GM19438 (cell line): Measurements from ENCODE around the gene KIAA1217.

Experiments
- ATAC-seq: cut with Tn5 transposase; IDR thresholded peaks from one replicate; pipeline ENCODE4 v1.9.1; 2021; ENCODE audit warnings: low read depth; ENCODE audit not compliant: unreplicated experiment

Gene KIAA1217, protein sequence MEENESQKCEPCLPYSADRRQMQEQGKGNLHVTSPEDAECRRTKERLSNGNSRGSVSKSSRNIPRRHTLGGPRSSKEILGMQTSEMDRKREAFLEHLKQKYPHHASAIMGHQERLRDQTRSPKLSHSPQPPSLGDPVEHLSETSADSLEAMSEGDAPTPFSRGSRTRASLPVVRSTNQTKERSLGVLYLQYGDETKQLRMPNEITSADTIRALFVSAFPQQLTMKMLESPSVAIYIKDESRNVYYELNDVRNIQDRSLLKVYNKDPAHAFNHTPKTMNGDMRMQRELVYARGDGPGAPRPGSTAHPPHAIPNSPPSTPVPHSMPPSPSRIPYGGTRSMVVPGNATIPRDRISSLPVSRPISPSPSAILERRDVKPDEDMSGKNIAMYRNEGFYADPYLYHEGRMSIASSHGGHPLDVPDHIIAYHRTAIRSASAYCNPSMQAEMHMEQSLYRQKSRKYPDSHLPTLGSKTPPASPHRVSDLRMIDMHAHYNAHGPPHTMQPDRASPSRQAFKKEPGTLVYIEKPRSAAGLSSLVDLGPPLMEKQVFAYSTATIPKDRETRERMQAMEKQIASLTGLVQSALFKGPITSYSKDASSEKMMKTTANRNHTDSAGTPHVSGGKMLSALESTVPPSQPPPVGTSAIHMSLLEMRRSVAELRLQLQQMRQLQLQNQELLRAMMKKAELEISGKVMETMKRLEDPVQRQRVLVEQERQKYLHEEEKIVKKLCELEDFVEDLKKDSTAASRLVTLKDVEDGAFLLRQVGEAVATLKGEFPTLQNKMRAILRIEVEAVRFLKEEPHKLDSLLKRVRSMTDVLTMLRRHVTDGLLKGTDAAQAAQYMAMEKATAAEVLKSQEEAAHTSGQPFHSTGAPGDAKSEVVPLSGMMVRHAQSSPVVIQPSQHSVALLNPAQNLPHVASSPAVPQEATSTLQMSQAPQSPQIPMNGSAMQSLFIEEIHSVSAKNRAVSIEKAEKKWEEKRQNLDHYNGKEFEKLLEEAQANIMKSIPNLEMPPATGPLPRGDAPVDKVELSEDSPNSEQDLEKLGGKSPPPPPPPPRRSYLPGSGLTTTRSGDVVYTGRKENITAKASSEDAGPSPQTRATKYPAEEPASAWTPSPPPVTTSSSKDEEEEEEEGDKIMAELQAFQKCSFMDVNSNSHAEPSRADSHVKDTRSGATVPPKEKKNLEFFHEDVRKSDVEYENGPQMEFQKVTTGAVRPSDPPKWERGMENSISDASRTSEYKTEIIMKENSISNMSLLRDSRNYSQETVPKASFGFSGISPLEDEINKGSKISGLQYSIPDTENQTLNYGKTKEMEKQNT (N-terminal part only)

GRCh38 chr10:24208661-24209431, at the start of gene KIAA1217:
TSS of gene KIAA1217 (plus strand) at chr10:24209138. CDS start at chr10:24209194, 56 bp downstream.
- ATAC-seq, result peak; percentile 31

DNA sequence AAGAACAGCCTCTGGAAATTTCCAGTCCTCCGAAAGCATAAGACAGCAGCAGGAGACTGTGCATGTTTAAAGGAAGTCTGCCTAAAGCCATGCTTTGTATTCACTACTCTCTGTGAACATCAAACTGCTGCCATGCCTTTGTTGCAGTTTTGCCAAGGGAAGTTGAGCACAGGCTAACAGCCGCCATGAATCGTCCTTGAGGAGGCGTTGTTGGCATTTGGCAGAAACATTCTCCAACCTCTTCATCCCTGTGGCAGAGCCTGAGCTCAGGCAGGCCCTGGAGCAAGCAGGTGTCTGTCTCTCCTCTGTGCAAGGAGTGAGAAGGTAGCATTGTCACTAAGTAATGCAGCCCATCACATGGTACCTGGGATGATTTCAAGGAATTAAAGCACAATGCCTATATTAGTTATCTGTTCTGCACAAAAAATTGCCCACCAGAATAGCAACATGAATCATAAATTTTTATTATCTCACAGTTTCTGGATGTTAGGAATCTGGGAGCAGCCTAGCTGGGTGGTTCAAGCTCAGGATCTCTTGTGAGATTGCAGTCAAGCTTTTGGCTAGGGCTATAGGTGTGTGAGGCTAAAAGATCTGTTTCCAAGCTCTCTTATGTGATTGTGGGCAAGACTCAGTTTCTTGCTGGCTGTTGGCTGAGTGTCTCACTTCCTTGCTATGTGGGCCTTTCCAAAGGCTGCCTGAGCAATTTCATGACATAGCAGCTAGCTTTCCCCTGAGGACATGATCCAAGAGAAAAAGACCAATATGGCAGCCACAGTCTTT, 46.5 kb upstream of the KIAA1217 start:
- no peak for ATAC-seq

GRCh38 chr10:24163485-24163884, 45.5 kb upstream of the KIAA1217 start:
- no peak for ATAC-seq

DNA sequence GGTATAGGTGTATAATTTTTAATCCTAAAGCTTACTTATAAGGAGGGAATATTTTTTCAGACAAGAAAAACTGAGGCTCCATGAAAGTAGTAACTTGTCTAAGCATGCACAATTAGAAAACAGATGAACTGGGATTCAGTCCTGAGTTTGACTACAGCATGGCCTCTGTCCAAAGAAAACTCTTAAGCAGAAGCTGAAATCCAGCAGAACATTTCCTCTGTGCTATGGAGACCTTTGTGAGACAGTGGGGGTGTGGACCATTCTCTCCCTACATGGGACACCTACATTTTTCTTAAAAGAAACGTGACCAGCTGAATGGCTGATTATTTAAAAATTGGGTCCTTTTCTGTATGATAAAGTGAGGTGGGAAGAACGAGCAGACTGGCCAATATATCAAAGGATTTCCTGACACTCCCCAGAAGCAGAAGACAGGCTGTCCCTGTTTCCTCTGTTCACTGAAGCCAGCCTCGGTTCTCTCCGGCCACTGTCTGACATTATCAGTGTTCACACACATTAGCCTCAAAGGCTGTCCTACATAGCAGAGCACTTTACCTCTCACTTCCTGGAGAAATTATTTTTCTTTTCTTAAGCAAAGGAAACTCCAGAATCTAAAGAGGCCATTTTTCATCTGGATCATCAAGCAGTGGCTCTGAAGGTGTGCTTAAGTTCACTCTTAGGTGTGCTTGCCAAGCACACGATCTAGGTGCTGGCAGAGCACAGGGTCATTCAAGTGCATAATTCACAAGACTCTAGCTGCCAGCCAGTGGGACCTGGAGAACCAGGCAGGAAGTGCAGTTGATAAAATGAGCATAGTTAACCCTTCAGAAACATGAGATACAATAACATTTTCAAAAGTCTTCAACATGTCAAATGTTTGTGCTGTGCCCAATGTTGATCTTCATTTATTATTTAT, 40.4 kb upstream of the KIAA1217 start:
- ATAC-seq, result no peak

DNA sequence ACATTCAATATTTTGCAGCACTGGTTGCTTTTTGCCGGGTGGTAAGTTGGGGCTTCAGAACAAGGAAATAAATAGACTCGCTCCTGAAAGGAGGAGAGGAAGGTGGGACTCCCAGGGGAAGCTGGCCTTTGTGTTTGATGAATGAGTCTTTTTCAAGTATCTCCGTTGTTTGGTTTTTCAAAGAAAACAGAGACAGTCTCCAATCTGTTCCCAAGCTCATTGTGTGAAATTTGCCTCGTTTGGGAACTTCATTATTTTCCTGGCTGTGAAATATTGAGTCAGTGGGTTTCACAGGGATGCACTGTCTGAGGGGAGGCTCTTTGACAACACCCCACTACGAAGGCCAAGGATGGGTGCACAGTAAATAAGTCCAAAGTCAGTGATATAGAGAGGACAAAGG, 38.7 kb upstream of the KIAA1217 start:
- no peak for ATAC-seq

DNA sequence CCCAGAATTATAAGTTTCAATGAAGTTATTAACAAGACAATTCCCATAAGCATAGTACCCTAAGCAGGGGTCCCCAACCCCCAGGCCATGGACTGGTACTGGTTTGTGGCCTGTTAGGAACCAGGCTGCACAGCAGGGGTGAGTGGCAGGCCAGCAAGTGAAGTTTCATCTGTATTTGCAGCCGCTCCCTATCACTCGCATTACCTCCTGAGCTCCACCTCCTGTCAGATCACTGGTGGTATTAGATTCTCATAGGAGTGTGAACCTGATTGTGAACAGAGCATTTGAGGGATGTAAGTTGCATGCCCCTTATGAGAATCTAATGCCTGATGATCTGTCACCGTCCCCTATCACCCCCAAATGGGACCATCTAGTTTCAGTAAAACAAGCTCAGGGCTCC, 36.0 kb upstream of the KIAA1217 start:
- ATAC-seq, result no peak

DNA sequence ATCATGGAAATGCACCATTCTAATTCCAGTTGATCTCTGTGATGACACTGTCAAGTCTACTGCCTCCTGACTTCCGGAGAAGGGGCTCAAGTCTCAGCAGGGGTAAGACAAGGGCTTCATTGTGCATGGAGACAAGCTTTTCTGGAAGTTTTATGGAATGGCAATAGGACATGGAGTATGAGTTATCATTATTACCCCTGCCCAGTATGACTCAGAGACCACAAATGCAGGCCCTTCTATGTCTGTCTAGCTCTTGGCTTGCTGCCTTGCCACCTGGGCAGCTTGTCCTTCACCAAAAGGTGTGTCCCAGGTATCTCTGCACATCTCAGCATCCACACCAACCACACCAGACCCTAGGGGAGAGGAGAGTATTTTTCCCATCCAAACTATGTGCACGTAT, 34.9 kb upstream of the KIAA1217 start:
- no peak for ATAC-seq

GRCh38 chr10:24176658-24177057, 32.3 kb upstream of the KIAA1217 start:
- no peak for ATAC-seq

DNA sequence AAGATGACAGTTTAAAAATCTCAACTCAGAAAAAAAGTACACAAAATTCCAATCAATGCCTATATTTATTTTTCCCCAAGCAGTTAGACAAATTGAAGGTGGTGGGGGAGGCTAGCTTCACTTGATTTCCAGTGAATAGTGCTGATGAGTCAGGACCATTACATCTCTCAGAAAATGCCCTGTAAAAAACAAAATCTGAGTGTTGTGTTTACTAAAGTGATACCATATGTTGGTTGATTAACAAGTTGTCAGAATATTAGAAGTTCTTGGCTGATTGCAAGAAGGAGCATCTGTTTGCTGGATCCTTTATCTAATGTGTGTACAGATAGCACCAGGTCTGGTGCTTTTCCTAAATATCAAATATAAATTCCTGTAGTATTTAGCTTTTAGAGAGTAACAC, 31.3 kb upstream of the KIAA1217 start:
- no peak for ATAC-seq

GRCh38 chr10:24180891-24181290, 28.0 kb upstream of the KIAA1217 start:
- ATAC-seq, result no peak

DNA sequence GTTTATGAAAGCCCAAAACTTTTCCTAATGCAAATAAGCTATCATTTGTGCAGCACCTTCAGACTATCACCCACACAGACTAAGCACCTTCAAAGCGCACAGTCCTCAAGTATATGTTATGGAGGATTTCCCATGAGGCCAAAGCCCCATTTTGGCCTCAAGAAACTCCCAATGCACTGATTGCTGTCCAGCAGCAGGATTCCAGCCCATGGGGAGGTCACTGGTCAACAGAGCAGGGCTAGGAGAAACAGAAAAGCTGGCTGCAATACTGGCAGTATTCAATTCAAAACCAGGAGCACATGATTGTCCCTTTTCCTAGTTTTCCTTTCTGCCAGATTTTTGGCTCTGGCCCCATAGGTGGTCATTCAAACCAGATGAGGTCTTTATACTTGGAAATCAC, 24.5 kb upstream of the KIAA1217 start:
- ATAC-seq, result no peak

DNA sequence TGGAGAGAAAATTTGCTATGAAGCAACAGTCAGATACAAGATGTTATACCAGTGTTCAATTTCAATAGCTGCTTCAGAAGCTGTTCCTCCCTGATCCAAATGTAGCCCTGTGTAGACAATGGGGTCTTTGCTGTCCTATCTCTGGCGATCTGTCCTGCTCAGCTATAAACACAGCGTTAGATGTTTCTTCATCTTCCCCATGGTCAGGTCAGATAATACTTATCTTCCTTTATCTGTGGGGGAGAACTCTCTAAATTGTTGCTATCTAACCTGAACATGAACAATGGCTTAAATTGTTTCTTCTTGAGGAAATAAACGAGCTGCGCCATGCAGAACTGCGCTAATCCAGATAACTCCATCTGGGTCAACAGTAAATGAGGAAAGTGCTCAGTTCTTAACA, 15.6 kb upstream of the KIAA1217 start:
- no peak for ATAC-seq

DNA sequence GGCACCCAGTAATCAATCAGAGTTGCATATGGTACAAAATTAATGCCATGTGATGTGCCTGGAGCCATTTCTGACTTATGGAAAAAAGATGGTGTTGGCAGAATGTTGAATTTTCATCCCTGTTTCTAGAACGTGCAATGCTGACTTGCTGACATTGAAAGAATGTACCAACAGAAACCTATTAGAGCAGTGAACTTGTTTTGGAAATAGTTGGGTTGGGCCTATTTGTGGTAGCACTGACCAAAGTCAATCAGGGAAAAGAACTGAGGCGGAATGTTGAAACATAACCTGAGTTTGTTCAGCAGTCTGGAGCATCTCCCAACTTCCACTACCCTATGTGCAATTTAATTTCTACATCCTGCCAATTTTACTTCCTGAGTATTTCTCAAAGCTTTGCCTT, 11.7 kb upstream of the KIAA1217 start:
- no peak for ATAC-seq

- ATAC-seq, result no peak
Measured at GRCh38 chr10:24201503-24202180, 7.3 kb upstream of the KIAA1217 start.

DNA sequence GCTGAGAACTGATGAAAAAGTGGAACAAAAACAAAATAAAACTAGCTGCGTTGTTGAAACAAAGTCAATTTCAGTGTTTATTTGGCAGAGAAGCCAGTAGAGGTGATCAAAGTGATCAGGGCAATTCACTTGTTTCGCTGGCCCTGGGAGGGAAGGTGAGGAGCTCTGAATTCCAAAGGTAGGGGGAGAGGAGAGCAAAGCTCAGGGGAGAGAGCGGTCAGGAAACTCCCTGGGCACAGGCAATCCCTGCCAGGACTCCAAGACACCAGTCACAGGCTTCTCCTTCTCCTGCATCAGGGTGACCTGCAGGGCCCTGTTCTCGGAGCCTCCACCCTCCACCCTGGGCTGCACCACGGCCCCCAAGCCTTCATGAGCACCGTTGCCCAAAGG, 6.8 kb upstream of the KIAA1217 start:
- ATAC-seq, result no peak

GRCh38 chr10:24205821-24206220, 3.1 kb upstream of the KIAA1217 start:
- no peak for ATAC-seq

- ATAC-seq, result no peak
Measured at GRCh38 chr10:24206334-24206733, 2.6 kb upstream of the KIAA1217 start.

DNA sequence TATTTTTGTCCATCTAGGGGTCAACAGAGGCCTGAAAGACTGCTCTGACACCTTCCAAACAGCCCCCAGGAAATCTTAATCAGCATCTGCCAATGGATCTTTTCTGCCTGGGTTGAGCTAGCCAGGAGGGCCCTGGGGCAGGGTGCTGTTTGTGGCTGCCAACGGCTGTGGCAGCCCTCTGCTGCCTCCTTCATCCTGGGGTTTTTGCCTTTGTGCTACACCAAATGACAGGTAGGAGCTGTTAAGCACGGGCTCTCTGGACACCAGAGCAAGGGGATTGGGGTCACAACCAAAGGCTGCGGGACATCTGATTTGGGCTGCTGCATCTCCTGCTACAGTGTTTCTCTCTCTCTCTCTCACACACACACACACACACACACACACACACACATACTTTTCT, 2.0 kb upstream of the KIAA1217 start:
- ATAC-seq, result no peak
